ENCODE measurements around the gene RAD51. TPM values are rescaled to one million over a fixed set of nuclear protein-coding genes. Genes with fewer than 3 reads are reported as not detected.

RAD51 gene
- total RNA-seq, 1 donor from 2014 or later: 13.2 TPM

DNA sequence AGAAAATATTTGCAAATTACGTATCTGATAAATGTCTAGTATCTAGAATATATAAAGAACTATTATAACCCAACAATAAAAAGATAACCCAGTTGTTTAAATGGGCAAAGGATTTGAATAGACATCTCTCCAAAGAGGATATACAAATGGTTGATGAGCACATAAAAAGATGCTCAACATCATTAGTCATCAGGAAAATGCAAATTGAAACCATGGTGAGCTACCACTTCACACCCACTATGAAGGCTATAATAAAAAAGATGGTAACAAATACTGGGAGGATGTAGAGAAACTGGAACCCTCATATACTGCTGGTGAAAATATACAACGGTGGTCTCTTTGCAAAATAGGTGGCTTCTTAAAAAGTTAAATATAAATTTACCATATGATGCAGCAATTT, 28.0 kb downstream of the RAD51 start:
- DNase-seq (ENCODE audit: low spot score, unreplicated experiment): no peak
- TF ChIP-seq, protein P1, sequence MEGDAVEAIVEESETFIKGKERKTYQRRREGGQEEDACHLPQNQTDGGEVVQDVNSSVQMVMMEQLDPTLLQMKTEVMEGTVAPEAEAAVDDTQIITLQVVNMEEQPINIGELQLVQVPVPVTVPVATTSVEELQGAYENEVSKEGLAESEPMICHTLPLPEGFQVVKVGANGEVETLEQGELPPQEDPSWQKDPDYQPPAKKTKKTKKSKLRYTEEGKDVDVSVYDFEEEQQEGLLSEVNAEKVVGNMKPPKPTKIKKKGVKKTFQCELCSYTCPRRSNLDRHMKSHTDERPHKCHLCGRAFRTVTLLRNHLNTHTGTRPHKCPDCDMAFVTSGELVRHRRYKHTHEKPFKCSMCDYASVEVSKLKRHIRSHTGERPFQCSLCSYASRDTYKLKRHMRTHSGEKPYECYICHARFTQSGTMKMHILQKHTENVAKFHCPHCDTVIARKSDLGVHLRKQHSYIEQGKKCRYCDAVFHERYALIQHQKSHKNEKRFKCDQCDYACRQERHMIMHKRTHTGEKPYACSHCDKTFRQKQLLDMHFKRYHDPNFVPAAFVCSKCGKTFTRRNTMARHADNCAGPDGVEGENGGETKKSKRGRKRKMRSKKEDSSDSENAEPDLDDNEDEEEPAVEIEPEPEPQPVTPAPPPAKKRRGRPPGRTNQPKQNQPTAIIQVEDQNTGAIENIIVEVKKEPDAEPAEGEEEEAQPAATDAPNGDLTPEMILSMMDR (IDR thresholded peaks at IDR 0.05; ENCODE audit: unreplicated experiment): no peak

DNA sequence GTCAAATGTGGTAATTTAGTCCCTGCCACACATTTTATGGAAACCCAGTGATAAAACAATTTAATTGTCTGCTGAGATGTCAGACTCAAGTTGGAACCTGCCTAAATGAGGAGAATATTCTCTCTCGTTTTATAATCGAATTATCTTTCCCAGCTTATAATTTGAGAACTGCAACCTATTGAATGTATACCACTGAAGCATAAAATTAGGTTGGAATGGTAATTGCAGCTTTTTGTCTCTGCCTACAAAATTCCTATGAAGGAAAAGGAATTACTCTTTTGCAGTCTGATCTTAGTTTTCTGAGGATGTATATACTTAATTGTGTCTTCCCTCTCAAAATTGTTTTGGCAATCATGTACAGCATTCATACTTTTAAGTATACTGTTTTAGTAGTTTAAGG, 28.9 kb downstream of the RAD51 start:
- Mint-ChIP-seq H3K27ac (no peak overlapping the region), H3K4me1 (ENCODE audit: low read depth) (no peaks in the 10 kb centered on the region), H3K36me3 (ENCODE audit: insufficient read depth) (peaks cover 4% of the 10 kb centered on the region), H3K4me3 (ENCODE audit: low read depth) (no peak overlapping the region), H3K9me3 (ENCODE audit: low read depth) (no peaks in the 10 kb centered on the region), H3K27me3 (no peaks in the 10 kb centered on the region)
- TF ChIP-seq, protein P1 (IDR thresholded peaks at IDR 0.05; ENCODE audit: unreplicated experiment): no peak
- DNase-seq (ENCODE audit: low spot score, unreplicated experiment): no peak

More for the DNA sequence above, 28.0 kb downstream of the RAD51 start:
- Mint-ChIP-seq H3K4me3 (ENCODE audit: low read depth) (no peak overlapping the region), H3K27ac (no peak overlapping the region), H3K27me3 (no peaks in the 10 kb centered on the region), H3K36me3 (ENCODE audit: insufficient read depth) (no peaks in the 10 kb centered on the region), H3K9me3 (ENCODE audit: low read depth) (no peaks in the 10 kb centered on the region), H3K4me1 (ENCODE audit: low read depth) (no peaks in the 10 kb centered on the region)

GRCh38 chr15:40731034-40731433, 36.1 kb downstream of the RAD51 start:
- no peak for DNase-seq (ENCODE audit: low spot score, unreplicated experiment)
- TF ChIP-seq, protein P1 (IDR thresholded peaks at IDR 0.05; ENCODE audit: unreplicated experiment): no peak
- peaks cover 11% of the 10 kb centered on the region for H3K36me3 Mint-ChIP-seq (ENCODE audit: insufficient read depth)
- peaks cover 1% of the 10 kb centered on the region for H3K4me1 Mint-ChIP-seq (ENCODE audit: low read depth)
- H3K4me3 Mint-ChIP-seq (ENCODE audit: low read depth): no peak overlapping the region
- no peak overlapping the region for H3K27ac Mint-ChIP-seq
- no peaks in the 10 kb centered on the region for H3K9me3 Mint-ChIP-seq (ENCODE audit: low read depth)
- no peaks in the 10 kb centered on the region for H3K27me3 Mint-ChIP-seq

GRCh38 chr15:40736575-40736974, 41.6 kb downstream of the RAD51 start:
- Mint-ChIP-seq H3K27ac (peak overlapping the region; percentile 94), H3K36me3 (ENCODE audit: insufficient read depth) (peaks cover 3% of the 10 kb centered on the region)

DNA sequence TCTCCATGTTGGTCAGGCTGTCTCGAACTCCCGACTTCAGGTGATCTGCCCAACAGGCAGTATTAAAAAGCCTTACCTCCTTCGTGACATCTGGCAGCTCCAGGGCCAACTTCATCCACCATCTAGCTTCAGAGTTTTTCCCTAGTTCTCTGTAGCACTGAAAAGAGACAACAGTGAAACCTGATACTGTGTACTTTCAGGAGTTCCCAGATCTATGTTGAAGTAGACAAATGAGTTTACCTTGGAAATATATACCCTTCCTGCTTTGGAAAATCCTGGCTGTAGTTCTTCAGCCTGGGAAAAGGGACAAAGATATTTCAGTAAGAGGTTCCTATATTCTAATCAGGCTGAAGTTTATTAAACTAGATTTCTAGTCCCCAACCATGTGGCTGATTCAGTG, 42.1 kb downstream of the RAD51 start:
- TF ChIP-seq, protein P1 (IDR thresholded peaks at IDR 0.05; ENCODE audit: unreplicated experiment): no peak
- H3K27me3 Mint-ChIP-seq: no peaks in the 10 kb centered on the region
- H3K27ac Mint-ChIP-seq: peak overlapping the region; percentile 94
- peak overlapping the region; percentile 43 for H3K4me3 Mint-ChIP-seq (ENCODE audit: low read depth)
- no peaks in the 10 kb centered on the region for H3K9me3 Mint-ChIP-seq (ENCODE audit: low read depth)
- peaks cover 21% of the 10 kb centered on the region for H3K4me1 Mint-ChIP-seq (ENCODE audit: low read depth)
- DNase-seq (ENCODE audit: low spot score, unreplicated experiment): no peak
- H3K36me3 Mint-ChIP-seq (ENCODE audit: insufficient read depth): peaks cover 3% of the 10 kb centered on the region

More at GRCh38 chr15:40736575-40736974, 41.6 kb downstream of the RAD51 start:
- H3K4me3 Mint-ChIP-seq (ENCODE audit: low read depth): peak overlapping the region; percentile 43
- no peaks in the 10 kb centered on the region for H3K9me3 Mint-ChIP-seq (ENCODE audit: low read depth)
- H3K27me3 Mint-ChIP-seq: no peaks in the 10 kb centered on the region
- peaks cover 21% of the 10 kb centered on the region for H3K4me1 Mint-ChIP-seq (ENCODE audit: low read depth)
- DNase-seq (ENCODE audit: low spot score, unreplicated experiment): no peak
- TF ChIP-seq, protein P1 (IDR thresholded peaks at IDR 0.05; ENCODE audit: unreplicated experiment): no peak
